D341Med (cell line): ENCODE data around the gene XXYLT1.
"Not testable (repeated sequence)": the region's sequence is repeated elsewhere in the genome, so short reads cannot be mapped to it uniquely, and the experiment has no call there.

Experiments used
- DNase-seq: peaks from one replicate; pipeline ENCODE4 v3.0.0; 2012; ENCODE audit warnings: low spot score

XXYLT1 gene

GRCh38 chr3:195270817-195271409 is at the start of gene XXYLT1:
Gene XXYLT1 (minus strand): TSS chr3:195271159. CDS start chr3:195271058, 101 bp downstream.
- DNase-seq = peak; percentile 97

DNA sequence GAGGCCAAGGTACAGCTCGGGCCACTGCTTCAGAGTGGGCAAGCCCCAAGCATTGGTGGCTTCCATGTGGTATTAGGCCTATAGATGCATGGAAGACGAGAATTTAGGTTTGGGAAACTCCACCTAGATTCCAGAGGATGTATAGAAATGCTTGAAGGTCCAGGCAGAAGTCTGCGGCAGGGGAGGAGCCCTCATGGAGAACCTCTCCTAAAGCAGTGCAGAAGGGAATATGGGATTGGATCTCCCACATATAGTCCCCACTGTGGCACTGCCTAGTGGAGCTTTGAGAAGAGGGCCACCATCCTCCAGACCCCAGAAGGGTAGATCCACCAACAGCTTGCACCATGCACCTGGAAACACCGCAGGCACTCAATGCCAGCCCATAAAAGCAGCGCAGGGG is 48.1 kb upstream of the XXYLT1 start:
- no peak for DNase-seq

- DNase-seq = no peak
Observed at GRCh38 chr3:195312714-195313113, 41.8 kb upstream of the XXYLT1 start.

GRCh38 chr3:195307711-195308110 is 36.8 kb upstream of the XXYLT1 start:
- DNase-seq = no peak

GRCh38 chr3:195306369-195306768 is 35.4 kb upstream of the XXYLT1 start:
- DNase-seq = no peak

DNA sequence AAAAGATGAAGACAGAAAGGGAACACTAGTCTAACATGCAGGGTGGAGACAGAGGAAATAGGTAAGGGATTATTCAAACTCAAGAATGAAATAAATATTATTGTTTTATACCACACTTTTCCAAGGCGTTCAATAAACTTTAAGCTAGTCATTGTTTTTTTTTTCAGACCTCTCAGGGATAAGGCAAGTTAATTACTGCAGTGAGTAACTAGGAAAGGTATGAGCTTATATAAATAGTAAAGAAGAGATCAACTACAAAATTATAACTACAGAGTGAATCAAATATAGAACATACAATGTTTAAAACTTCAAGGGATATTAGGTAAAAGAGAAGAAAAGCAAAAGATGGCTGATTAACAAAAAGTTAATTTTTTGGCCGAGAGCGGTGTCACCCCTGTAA is 31.5 kb upstream of the XXYLT1 start:
- no peak for DNase-seq

DNA sequence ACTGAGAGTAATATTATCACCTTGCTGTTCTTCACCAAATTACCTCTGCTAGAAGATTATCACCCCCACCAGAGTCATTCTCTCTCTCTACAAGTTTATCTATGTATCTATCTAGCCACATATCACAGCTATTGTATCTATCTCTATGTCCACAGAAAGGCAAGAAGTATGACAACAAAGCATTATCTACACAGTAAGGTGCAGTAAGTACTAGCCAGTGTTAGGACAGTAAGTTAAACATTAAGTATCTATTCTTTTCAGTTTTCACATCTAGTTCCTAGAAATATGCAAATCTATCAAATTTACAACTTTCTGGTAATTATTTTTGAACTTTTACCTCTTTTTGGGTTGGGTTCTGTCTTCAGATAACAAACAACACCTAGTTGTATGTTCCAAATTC is 26.5 kb upstream of the XXYLT1 start:
- no peak for DNase-seq

GRCh38 chr3:195296662-195297061 is 25.7 kb upstream of the XXYLT1 start:
- DNase-seq = no peak

DNA sequence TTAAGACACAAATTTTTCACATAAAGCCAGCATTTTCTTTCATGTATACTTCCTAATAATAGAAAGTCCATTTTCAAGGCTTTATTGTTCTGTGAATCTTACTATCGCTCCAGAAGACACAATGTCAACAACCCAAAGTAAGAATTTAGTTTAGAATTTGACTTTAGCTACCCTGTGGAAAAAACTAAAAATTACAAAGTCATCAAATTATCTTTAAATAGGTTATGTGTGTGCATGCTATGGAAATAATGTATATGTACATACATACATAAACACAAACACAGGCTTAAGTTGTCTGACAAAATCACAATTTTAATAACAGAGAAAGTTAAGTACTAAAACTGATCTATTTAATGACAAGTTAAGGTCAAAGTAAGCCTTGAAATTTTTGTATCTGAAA is 20.2 kb upstream of the XXYLT1 start:
- DNase-seq = no peak

GRCh38 chr3:195290643-195291042 is 19.7 kb upstream of the XXYLT1 start:
- not testable (repeated sequence) for DNase-seq

- DNase-seq = no peak
Observed at GRCh38 chr3:195286115-195286872, 15.3 kb upstream of the XXYLT1 start.

GRCh38 chr3:195285372-195285771 is 14.4 kb upstream of the XXYLT1 start:
- DNase-seq = no peak

- no peak for DNase-seq
Observed at GRCh38 chr3:195284842-195285241, 13.9 kb upstream of the XXYLT1 start.

GRCh38 chr3:195282961-195283360 is 12.0 kb upstream of the XXYLT1 start:
- no peak for DNase-seq

GRCh38 chr3:195274259-195274966 is 3.5 kb upstream of the XXYLT1 start:
- DNase-seq = no peak

GRCh38 chr3:195271410-195272243 is 668 bp upstream of the XXYLT1 start:
- DNase-seq = peak; percentile 95

DNA sequence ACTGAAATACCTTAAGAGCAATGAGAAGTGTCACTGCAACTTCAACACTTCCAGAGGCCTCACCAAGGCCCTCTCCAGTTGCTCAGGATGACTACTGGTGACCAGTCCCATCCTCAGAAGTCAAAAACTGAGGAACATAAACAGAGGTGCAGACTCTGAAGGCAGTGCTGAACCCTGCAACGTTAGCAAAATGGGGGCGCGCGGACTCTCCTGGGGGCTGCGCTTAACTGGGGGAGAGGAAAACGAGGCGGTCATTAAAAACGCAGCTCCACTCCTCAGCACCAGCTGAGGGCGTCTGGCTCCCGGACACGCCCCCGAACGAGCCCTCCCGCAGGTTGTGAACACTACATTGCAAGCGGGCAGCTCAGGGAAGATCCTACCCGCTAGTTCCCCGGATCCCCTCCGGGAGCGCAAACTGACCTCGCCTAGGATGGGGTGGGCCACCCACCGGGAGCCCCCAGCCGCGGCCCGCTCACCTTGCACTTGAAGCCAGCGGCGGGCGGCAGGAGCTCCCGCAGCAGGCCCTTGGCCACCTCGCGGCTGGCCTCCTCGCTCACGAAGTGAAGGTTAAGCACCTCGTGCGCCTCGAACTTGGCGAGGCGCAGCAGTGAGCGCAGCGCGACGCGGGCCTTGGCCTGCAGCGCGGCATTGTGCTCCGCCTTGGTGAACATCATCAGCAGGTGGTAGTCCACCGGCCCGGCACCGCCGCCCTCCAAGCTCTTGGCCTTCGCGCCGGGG is 711 bp downstream of the XXYLT1 start:
- peak; percentile 75 for DNase-seq

GRCh38 chr3:195269375-195270078 is 1.4 kb downstream of the XXYLT1 start:
- DNase-seq = no peak

GRCh38 chr3:195268576-195269309 is 2.2 kb downstream of the XXYLT1 start:
- no peak for DNase-seq

DNA sequence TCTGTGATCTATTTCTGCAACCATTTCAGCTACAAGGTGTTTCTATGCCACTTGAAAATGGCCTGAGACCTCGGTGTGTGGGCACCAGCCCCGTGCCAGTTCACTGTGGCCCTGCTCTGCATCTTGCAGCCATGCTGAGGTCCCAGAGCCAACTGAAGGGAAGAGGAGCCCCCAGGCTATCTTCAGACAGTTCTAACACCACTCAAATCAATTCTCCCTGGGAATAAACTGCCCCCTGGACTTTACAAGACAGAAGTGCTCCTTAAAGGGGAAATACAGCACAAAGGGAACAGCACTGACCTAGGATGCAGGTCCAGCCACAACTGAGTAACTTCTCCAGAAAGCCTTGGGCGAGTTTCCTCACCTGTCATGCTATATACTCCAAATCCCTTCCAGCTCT is 3.9 kb downstream of the XXYLT1 start:
- DNase-seq = no peak
